GM18858 (cell line): ENCODE results near the gene ANKRD13C.

Experiments used
- ATAC-seq: cut with Tn5 transposase; IDR thresholded peaks from one replicate; pipeline ENCODE4 v1.9.1; 2021; ENCODE audit not compliant: unreplicated experiment

Gene ANKRD13C

DNA sequence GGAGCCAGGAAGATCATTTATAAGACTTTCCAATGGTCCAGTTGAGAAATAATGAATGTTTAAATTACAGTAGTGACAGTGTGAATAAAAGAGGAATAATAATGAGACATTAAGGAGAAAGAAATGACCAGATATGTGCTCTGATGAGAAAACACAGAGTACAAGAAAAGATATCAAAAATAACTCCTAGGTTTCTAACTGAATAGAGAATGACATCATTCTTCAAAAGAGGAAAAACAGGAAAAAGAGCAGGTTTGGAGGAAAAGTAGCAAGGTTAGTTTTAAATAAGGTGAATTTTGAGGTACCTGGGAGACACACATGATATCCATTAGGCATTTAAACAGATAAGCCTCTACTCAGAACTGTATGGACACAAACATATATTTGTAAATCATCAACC lies 55.0 kb downstream of the ANKRD13C start:
- ATAC-seq = no peak

- no peak for ATAC-seq
Measured at GRCh38 chr1:70295749-70296148, 58.8 kb downstream of the ANKRD13C start.

GRCh38 chr1:70293186-70293843 lies 61.2 kb downstream of the ANKRD13C start:
- no peak for ATAC-seq

GRCh38 chr1:70290218-70290617 lies 64.3 kb downstream of the ANKRD13C start:
- no peak for ATAC-seq

DNA sequence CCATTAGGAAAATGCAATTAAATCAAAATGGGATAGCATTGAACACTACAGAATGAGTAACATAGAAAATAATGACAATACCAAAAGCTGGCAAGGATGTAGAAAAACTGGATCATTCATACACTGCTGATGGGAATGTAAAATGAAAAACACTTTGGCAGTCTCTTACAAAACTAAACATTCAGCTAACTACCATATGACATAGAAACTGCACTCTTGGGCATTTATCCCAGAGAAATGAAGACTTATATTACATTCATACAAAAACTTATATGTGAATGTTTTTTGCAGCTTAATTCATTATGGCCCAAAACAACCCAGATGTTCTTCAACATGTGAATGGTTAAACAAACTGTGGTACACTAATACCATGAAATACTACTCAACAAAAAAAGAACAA lies 66.4 kb downstream of the ANKRD13C start:
- no peak for ATAC-seq

DNA sequence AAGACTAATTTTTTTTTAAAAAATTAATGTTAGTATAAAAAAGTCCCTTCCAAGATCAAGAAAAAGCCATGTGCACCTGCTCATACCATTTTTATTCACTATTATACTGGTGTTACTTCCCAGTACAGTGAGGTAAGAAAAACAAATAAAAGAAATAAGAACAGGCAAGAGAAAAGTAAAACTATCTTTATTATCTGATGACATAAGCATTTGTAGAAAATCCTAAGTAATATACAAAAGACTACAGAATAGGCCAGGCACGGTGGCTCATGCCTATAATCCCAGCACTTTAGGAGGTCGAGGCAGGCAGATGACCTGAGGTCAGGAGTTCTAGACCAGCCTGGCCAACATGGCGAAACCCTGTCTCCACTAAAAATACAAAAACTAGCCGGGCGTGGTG lies 68.1 kb downstream of the ANKRD13C start:
- ATAC-seq = no peak

GRCh38 chr1:70284366-70284765 lies 70.2 kb downstream of the ANKRD13C start:
- ATAC-seq = no peak

DNA sequence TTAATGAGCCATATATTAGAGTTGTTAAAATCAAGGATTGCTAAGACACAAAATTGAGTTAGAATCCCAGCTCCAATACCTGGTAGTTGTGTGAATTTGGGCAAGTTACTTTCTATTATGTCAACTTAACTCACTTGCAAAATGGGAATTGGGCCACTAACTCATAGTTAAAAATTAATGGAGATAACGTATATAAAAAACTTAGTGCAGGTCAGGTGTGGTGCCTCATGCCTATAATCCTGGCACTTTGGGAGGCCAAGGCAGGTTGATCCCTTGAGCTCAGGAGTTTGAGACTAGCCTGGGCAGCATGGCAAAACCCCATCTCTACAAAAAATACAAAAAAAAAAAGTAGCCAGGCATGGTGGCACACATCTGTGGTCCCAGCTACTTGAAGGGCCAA lies 75.8 kb downstream of the ANKRD13C start:
- no peak for ATAC-seq

- ATAC-seq = no peak
Measured at GRCh38 chr1:70277875-70278274, 76.6 kb downstream of the ANKRD13C start.

- ATAC-seq = no peak
Measured at GRCh38 chr1:70265946-70266345, 88.6 kb downstream of the ANKRD13C start.

DNA sequence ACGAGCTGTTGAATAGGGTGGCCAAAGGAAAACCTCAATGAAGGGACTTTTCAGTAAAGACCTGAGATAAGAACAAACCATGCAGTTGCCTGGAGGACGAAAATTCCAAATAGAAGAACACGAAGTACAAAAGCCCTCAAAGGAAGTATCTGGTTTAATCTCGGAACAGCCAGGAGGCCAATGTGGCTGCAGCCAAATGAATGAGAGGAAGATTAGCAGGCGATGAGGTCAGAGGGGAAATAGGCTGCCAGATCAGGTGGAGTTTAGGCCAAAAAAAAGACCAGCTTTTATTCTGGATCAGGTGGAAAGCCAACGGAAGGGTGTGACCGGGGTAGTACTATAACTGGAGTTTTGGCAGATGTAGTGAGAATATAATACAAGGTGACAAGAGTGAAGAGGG lies 89.7 kb downstream of the ANKRD13C start:
- ATAC-seq = no peak

- ATAC-seq = no peak
Measured at GRCh38 chr1:70256664-70257063, 97.9 kb downstream of the ANKRD13C start.

DNA sequence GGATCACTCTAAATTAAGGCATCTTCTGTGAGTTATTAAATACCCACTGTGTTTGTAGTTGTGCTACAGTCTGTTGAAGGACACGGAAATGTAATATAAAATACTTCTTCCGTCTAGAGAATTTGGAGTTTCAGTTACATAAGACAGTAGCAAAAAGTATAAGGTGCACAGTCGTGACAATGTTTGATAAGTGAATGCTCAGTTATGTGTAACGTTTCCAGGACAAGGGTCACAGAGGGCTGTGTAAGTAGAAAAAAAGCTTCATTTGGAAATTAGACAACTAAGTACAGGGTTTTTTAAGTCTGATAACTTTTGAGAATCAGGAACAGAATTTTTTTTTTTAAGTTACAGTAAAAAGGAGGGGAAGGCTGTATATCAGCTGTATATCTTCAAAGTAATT lies 105.8 kb downstream of the ANKRD13C start:
- no peak for ATAC-seq

DNA sequence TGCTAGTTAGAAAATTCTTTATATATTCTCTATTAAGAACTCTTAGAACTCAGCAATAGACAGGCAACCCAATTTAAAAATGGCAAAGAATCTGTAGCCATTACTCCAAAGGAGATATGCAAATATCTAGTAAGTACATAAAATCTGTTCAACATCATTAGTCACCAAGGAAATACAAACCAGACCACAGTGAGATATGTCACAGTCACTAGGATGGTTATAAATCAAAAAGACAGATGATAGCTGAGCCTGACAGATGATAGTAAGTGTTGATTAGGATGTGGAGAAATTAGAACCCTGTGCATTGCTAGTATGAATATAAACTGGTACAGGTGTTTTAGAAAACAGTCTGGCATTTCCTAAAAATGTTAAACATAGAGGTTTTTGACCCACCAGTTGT lies 106.8 kb downstream of the ANKRD13C start:
- ATAC-seq = no peak

DNA sequence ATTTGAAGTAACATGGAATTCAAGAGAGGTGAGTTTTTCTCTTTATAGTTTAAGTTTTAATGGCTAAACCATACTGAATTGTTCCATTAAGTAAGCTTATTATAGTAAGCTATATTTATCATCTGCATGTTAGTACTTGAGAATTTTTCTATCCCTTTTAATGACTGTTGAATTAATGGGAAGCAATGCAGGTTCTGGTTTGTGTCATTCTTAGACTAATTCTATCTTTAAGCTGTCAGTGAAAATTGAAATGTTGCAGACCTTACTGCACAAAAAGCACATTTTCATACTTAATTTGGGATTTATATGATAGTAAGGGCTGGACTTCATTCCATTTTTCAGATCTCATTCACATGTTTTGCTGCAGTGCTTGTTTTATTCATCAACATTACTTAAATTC lies 107.4 kb downstream of the ANKRD13C start:
- ATAC-seq = no peak

DNA sequence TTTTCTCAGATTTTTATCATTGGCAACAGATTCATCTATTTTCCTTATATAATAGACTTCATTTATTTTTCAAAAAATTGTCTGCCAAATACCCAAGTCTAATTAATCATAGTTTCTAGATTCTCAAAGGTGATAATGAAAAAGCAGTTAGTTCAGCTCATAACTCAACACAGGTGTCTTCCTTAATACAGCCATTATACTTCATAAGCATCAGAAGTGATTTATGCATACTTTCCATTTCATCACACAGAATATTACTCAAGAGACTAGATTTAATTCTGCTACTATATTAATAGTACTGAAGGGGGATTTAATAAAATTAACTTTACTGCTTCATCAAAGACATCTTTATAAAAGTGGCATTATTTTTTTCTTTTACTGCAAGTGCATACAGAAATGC lies 114.6 kb downstream of the ANKRD13C start:
- no peak for ATAC-seq

GRCh38 chr1:70234733-70235132 lies 119.8 kb downstream of the ANKRD13C start:
- ATAC-seq = no peak

GRCh38 chr1:70231475-70231874 lies 123.0 kb downstream of the ANKRD13C start:
- ATAC-seq = no peak

GRCh38 chr1:70228670-70229069 lies 125.9 kb downstream of the ANKRD13C start:
- no peak for ATAC-seq

DNA sequence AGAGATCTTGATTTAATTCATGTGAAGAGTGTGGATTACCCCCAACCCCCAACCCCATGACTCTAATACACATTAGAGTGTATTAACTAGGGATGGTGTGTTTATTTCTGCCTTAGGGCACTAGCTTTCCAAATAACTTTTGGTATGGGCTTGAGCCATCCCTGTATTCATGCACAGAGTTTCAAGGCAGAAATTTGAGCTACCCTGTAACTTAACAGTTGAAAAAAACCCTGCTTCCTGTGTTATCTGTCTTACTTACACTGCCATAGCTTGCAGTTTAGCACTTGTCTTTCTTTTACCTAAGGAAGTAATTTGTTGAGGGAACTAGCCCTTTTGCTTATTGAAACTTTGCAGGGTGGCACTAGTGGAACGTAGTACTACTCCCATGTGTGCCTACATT lies 127.1 kb downstream of the ANKRD13C start:
- no peak for ATAC-seq

DNA sequence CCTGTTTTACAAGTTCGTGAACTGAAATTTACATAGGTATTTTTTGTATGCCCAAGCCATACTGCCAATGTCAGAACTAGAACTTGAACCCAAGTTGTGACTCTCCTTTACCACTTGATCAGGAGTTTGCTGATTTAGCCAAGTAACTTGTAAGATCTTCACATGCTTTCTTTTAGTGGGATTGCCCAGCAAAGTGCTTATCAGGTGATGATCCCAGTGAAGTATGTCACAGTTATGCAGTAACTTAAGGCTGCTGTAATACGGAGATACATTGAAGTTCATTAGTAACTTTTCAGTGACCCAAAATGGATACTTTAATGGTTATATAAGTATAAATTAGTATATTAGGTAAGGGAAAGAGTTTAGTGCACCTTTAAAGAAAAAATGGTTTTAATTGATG lies 129.6 kb downstream of the ANKRD13C start:
- no peak for ATAC-seq

- no peak for ATAC-seq
Measured at GRCh38 chr1:70222716-70223235, 131.7 kb downstream of the ANKRD13C start.
